ENCODE data around the gene KRT27. TPM values are rescaled to one million over a fixed set of nuclear protein-coding genes. Genes with fewer than 3 reads are reported as not detected.

KRT27 gene, protein sequence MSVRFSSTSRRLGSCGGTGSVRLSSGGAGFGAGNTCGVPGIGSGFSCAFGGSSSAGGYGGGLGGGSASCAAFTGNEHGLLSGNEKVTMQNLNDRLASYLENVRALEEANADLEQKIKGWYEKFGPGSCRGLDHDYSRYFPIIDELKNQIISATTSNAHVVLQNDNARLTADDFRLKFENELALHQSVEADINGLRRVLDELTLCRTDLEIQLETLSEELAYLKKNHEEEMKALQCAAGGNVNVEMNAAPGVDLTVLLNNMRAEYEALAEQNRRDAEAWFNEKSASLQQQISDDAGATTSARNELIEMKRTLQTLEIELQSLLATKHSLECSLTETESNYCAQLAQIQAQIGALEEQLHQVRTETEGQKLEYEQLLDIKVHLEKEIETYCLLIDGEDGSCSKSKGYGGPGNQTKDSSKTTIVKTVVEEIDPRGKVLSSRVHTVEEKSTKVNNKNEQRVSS
- polyA plus RNA-seq (2013, experiment 1 of 2): not detected
- polyA plus RNA-seq (2013, experiment 2 of 2): not detected

DNA sequence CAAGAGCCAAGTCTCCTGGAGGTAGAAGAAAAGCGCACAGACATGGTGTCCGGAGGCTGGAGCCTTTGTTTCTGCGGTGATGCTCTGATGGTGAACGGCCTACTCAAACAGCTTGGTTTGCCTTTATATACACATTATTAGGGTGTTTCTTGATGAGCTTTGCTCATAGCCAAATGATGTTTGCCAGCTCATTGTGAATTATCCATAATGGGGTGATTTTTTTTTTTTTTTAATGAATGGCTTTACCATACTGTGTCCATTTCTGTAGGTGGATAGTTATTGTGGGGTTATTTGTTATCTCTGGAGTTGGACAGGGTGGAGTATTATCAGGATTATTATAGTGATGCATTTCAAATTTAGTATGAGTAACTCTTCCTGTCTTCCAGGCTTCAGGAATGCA, at the start of gene KRT27:
TSS of gene KRT27 (minus strand) at position 101 of the 400 bp plus-strand sequence. CDS start at position 44, 57 bp downstream.
- WGBS: 99% methylated on average over 4 of the region's 4 CpGs
- Histone ChIP-seq H3K9ac (ENCODE audit: low read depth, low read length) (no peak within 1 kb of the TSS), H3K27me3 (ENCODE audit: insufficient read depth, low read length) (peaks cover 26% of the 10 kb centered on the region), H3K27ac (ENCODE audit: low read depth, low read length) (no peak within 1 kb of the TSS), H3K9me3 (ENCODE audit: insufficient read depth, low read depth, low read length) (no peaks in the 10 kb centered on the region), H3K36me3 (ENCODE audit: insufficient read depth, low read length) (no peaks in the 10 kb centered on the region), H3K4me1 (ENCODE audit: insufficient read depth, low read length) (no peaks in the 10 kb centered on the region), H3K4me3 (ENCODE audit: low read length) (no peak within 1 kb of the TSS)

GRCh38 chr17:40830085-40830776, 47.9 kb upstream of the KRT27 start:
- no peak overlapping the region for H3K4me3 ChIP-seq (ENCODE audit: low read length)
- no peaks in the 10 kb centered on the region for H3K9me3 ChIP-seq (ENCODE audit: insufficient read depth, low read depth, low read length)
- no peaks in the 10 kb centered on the region for H3K36me3 ChIP-seq (ENCODE audit: insufficient read depth, low read length)
- peaks cover 4% of the 10 kb centered on the region; the same call in 1 of the 2 replicates for H3K4me1 ChIP-seq (ENCODE audit: insufficient read depth, low read length)
- 100% methylated on average over 2 of the region's 2 CpGs for WGBS
- H3K27me3 ChIP-seq (ENCODE audit: insufficient read depth, low read length): peaks cover 97% of the 10 kb centered on the region
- no peak overlapping the region for H3K9ac ChIP-seq (ENCODE audit: low read depth, low read length)
- no peak overlapping the region for H3K27ac ChIP-seq (ENCODE audit: low read depth, low read length)

GRCh38 chr17:40828454-40829044, 46.2 kb upstream of the KRT27 start:
- H3K36me3 ChIP-seq (ENCODE audit: insufficient read depth, low read length): no peaks in the 10 kb centered on the region
- H3K27ac ChIP-seq (ENCODE audit: low read depth, low read length): no peak overlapping the region
- WGBS: 96% methylated on average over 4 of the region's 4 CpGs

GRCh38 chr17:40827746-40828453, 45.5 kb upstream of the KRT27 start:
- H3K27me3 ChIP-seq (ENCODE audit: insufficient read depth, low read length): peaks cover 94% of the 10 kb centered on the region
- H3K4me1 ChIP-seq (ENCODE audit: insufficient read depth, low read length): peaks cover 4% of the 10 kb centered on the region; the same call in 1 of the 2 replicates
- WGBS: 79% methylated on average over 6 of the region's 7 CpGs
- no peaks in the 10 kb centered on the region for H3K9me3 ChIP-seq (ENCODE audit: insufficient read depth, low read depth, low read length)
- no peaks in the 10 kb centered on the region for H3K36me3 ChIP-seq (ENCODE audit: insufficient read depth, low read length)
- H3K9ac ChIP-seq (ENCODE audit: low read depth, low read length): no peak overlapping the region
- no peak overlapping the region for H3K4me3 ChIP-seq (ENCODE audit: low read length)
- H3K27ac ChIP-seq (ENCODE audit: low read depth, low read length): no peak overlapping the region

More at GRCh38 chr17:40828454-40829044, 46.2 kb upstream of the KRT27 start:
- Histone ChIP-seq H3K27me3 (ENCODE audit: insufficient read depth, low read length) (peaks cover 94% of the 10 kb centered on the region), H3K4me1 (ENCODE audit: insufficient read depth, low read length) (peaks cover 4% of the 10 kb centered on the region; the same call in 1 of the 2 replicates), H3K9ac (ENCODE audit: low read depth, low read length) (no peak overlapping the region), H3K9me3 (ENCODE audit: insufficient read depth, low read depth, low read length) (no peaks in the 10 kb centered on the region), H3K4me3 (ENCODE audit: low read length) (no peak overlapping the region)

DNA sequence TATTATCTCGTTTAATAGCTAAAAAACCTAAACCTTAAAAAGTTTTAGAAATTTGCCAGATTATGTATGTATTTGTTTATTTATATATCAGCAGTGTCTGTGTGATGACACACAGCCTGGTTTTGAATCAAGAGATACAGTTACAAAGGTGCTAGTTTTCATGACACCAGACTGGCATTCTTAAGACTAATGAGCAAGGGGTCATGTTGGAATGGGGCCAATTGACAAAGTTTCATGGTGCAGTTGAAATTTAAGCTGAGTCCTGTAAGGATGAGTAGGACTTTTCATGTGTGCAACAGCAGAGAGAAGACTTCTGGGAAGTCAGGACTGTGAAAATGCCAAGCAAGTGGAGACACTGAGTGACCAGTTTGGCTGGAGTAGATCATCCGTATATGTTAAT, 43.2 kb upstream of the KRT27 start:
- H3K4me1 ChIP-seq (ENCODE audit: insufficient read depth, low read length): no peaks in the 10 kb centered on the region
- no peak overlapping the region for H3K9ac ChIP-seq (ENCODE audit: low read depth, low read length)
- H3K36me3 ChIP-seq (ENCODE audit: insufficient read depth, low read length): no peaks in the 10 kb centered on the region
- peaks cover 94% of the 10 kb centered on the region for H3K27me3 ChIP-seq (ENCODE audit: insufficient read depth, low read length)
- 100% methylated on average over 1 of the region's 2 CpGs for WGBS
- no peak overlapping the region for H3K27ac ChIP-seq (ENCODE audit: low read depth, low read length)
- H3K9me3 ChIP-seq (ENCODE audit: insufficient read depth, low read depth, low read length): no peaks in the 10 kb centered on the region
- H3K4me3 ChIP-seq (ENCODE audit: low read length): no peak overlapping the region

- no peak overlapping the region for H3K4me3 ChIP-seq (ENCODE audit: low read length)
- H3K4me1 ChIP-seq (ENCODE audit: insufficient read depth, low read length): no peaks in the 10 kb centered on the region
- H3K27me3 ChIP-seq (ENCODE audit: insufficient read depth, low read length): peaks cover 93% of the 10 kb centered on the region
- no peak overlapping the region for H3K27ac ChIP-seq (ENCODE audit: low read depth, low read length)
- H3K9me3 ChIP-seq (ENCODE audit: insufficient read depth, low read depth, low read length): no peaks in the 10 kb centered on the region; the same call in 1 of the 2 replicates
- no CpG with 5 or more reads among the region's 1 CpG for WGBS
- H3K36me3 ChIP-seq (ENCODE audit: insufficient read depth, low read length): no peaks in the 10 kb centered on the region
- H3K9ac ChIP-seq (ENCODE audit: low read depth, low read length): no peak overlapping the region
Observed at GRCh38 chr17:40824015-40824832, 41.9 kb upstream of the KRT27 start.

GRCh38 chr17:40822132-40822812, 39.9 kb upstream of the KRT27 start, which contains the start of gene KRT10:
TSS of gene KRT10 (minus strand) at chr17:40822614. CDS start at chr17:40822585, 29 bp downstream.
- no peak within 1 kb of the TSS for H3K4me3 ChIP-seq (ENCODE audit: low read length)
- peaks cover 7% of the 10 kb centered on the region for H3K36me3 ChIP-seq (ENCODE audit: insufficient read depth, low read length)
- no peaks in the 10 kb centered on the region for H3K4me1 ChIP-seq (ENCODE audit: insufficient read depth, low read length)
- H3K27ac ChIP-seq (ENCODE audit: low read depth, low read length): no peak within 1 kb of the TSS
- no peak within 1 kb of the TSS for H3K9ac ChIP-seq (ENCODE audit: low read depth, low read length)
- no peaks in the 10 kb centered on the region; the same call in 1 of the 2 replicates for H3K9me3 ChIP-seq (ENCODE audit: insufficient read depth, low read depth, low read length)
- 88% methylated on average over 7 of the region's 7 CpGs for WGBS
- peaks cover 74% of the 10 kb centered on the region for H3K27me3 ChIP-seq (ENCODE audit: insufficient read depth, low read length)

- H3K9me3 ChIP-seq (ENCODE audit: insufficient read depth, low read depth, low read length): no peaks in the 10 kb centered on the region; the same call in 1 of the 2 replicates
- H3K4me1 ChIP-seq (ENCODE audit: insufficient read depth, low read length): no peaks in the 10 kb centered on the region
- no peak overlapping the region for H3K4me3 ChIP-seq (ENCODE audit: low read length)
- peaks cover 67% of the 10 kb centered on the region for H3K27me3 ChIP-seq (ENCODE audit: insufficient read depth, low read length)
- H3K36me3 ChIP-seq (ENCODE audit: insufficient read depth, low read length): peaks cover 10% of the 10 kb centered on the region
- H3K9ac ChIP-seq (ENCODE audit: low read depth, low read length): no peak overlapping the region
- H3K27ac ChIP-seq (ENCODE audit: low read depth, low read length): no peak overlapping the region
Observed at GRCh38 chr17:40821536-40821935, 39.2 kb upstream of the KRT27 start.

DNA sequence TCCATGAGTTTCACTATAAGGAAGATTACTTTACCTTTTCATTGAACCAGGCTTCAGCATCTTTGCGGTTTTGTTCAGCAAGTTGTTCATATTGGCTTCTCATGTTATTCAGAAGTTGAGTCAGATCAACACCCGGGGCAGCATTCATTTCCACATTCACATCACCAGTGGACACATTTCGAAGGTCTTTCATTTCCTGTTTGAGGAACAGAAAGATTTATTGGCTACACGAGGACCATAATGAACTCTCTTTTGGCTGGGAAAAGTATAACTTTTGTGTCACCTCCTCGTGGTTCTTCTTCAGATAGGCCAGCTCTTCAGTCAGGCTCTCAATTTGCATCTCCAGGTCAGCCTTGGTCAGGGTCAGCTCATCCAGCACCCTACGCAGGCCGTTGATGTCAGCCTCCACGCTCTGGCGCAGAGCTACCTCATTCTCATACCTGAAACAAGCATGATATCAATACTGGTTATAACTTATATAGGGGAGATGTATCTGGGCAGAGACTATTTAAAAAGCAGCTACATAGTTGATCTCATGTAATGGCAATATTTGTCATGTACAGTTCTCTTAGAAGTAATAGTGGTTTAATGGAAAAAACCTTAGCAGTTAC, 38.0 kb upstream of the KRT27 start:
- no peak overlapping the region for H3K27ac ChIP-seq (ENCODE audit: low read depth, low read length)
- no peaks in the 10 kb centered on the region for H3K4me1 ChIP-seq (ENCODE audit: insufficient read depth, low read length)
- WGBS: 95% methylated on average over 8 of the region's 9 CpGs
- H3K36me3 ChIP-seq (ENCODE audit: insufficient read depth, low read length): peaks cover 10% of the 10 kb centered on the region
- H3K9ac ChIP-seq (ENCODE audit: low read depth, low read length): no peak overlapping the region
- peaks cover 62% of the 10 kb centered on the region for H3K27me3 ChIP-seq (ENCODE audit: insufficient read depth, low read length)
- H3K9me3 ChIP-seq (ENCODE audit: insufficient read depth, low read depth, low read length): no peaks in the 10 kb centered on the region; the same call in 1 of the 2 replicates
- H3K4me3 ChIP-seq (ENCODE audit: low read length): no peak overlapping the region

Measured in HUES64 (cell line).